Measurements from ENCODE around the gene ROR2. TPM values are rescaled to one million over a fixed set of nuclear protein-coding genes. Genes with fewer than 3 reads are reported as not detected.

Gene ROR2
- total RNA-seq, 1 donor: 13.8 TPM

DNA sequence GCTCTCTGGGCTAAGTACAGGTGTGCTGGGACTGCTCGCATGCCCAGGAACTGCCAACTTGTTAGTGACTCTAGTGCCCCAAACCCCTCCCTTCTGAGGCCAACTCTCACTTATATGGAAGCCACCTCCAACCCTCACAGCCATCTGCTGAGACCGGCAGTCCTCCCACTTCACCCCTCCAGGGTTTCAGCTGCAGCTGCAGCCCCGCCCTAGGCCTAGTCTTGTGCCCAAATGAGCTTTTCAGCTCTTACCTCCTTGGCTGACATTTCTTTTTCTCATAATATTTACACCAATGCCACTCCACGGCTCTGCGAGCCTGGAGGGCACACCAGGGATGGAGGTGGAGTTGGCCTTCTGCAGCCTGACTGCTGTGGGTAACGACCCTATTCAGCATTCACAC lies 166.6 kb downstream of the ROR2 start:
- H3K4me1 ChIP-seq (ENCODE audit: insufficient read depth, low read length): no peaks in the 10 kb centered on the region
- TF ChIP-seq CTCF (IDR thresholded peaks at IDR 0.05; ENCODE audit: extremely low read depth, low read depth, low read length): no peak

DNA sequence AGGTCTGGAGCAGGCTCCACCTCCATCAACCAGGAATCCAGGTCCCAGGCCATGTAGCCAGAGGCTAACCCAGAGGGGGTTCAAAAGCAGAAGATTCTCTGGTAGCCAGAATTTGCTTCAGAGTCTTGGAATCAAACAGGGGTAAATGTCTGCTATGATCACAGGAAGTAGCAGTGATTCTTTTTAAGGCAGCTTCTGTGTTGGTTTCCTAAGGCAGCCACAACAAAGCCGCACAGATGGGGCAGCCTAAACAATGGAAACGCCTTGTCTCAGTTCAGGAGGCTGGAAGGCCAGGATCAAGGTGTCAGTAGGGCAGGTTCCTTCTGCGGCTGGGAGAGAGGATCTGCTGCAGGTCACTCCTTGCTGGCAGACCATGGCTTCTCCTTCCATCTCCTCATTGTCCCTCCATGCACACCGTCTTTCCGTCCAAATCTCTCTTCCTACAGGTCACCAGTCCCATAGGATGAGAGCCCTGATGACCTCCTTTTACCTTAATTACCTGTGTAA lies 167.3 kb downstream of the ROR2 start:
- no peak for DNase-seq (ENCODE audit: insufficient read length, low spot score, missing footprints)
- no peak overlapping the region for H3K4me2 ChIP-seq (ENCODE audit: insufficient read depth, low read length)
- H3K27me3 ChIP-seq (ENCODE audit: insufficient read depth, low read length): peaks cover 35% of the 10 kb centered on the region
- H3K4me1 ChIP-seq (ENCODE audit: insufficient read depth, low read length): peaks cover 4% of the 10 kb centered on the region
- H2AFZ ChIP-seq (ENCODE audit: low read length): no peak overlapping the region
- H3K9me3 ChIP-seq (ENCODE audit: low read depth, low read length): peaks cover 2% of the 10 kb centered on the region
- no peak overlapping the region for H3K27ac ChIP-seq (ENCODE audit: low read depth, low read length)
- no peaks in the 10 kb centered on the region for H3K36me3 ChIP-seq (ENCODE audit: insufficient read depth, low read length)
- H3K4me3 ChIP-seq (ENCODE audit: insufficient read depth, low read length): no peak overlapping the region
- no peak for TF ChIP-seq CTCF (IDR thresholded peaks at IDR 0.05; ENCODE audit: extremely low read depth, low read depth, low read length)
- H4K20me1 ChIP-seq (ENCODE audit: insufficient read depth, low read length): no peaks in the 10 kb centered on the region
- no peaks in the 10 kb centered on the region for H3K79me2 ChIP-seq (ENCODE audit: insufficient read depth, low read length)

More for the DNA sequence above, 166.6 kb downstream of the ROR2 start:
- H3K4me2 ChIP-seq (ENCODE audit: insufficient read depth, low read length): no peak overlapping the region
- H3K9me3 ChIP-seq (ENCODE audit: low read depth, low read length): peaks cover 2% of the 10 kb centered on the region
- no peaks in the 10 kb centered on the region for H3K36me3 ChIP-seq (ENCODE audit: insufficient read depth, low read length)
- DNase-seq (ENCODE audit: insufficient read length, low spot score, missing footprints): no peak
- H2AFZ ChIP-seq (ENCODE audit: low read length): no peak overlapping the region
- H3K4me3 ChIP-seq (ENCODE audit: insufficient read depth, low read length): no peak overlapping the region
- no peaks in the 10 kb centered on the region for H3K79me2 ChIP-seq (ENCODE audit: insufficient read depth, low read length)
- H4K20me1 ChIP-seq (ENCODE audit: insufficient read depth, low read length): no peaks in the 10 kb centered on the region
- no peak overlapping the region for H3K27ac ChIP-seq (ENCODE audit: low read depth, low read length)
- H3K27me3 ChIP-seq (ENCODE audit: insufficient read depth, low read length): peaks cover 30% of the 10 kb centered on the region

GRCh38 chr9:91781906-91782305 lies 168.1 kb downstream of the ROR2 start:
- Histone ChIP-seq H3K4me1 (ENCODE audit: insufficient read depth, low read length) (peaks cover 12% of the 10 kb centered on the region), H3K79me2 (ENCODE audit: insufficient read depth, low read length) (no peaks in the 10 kb centered on the region), H3K36me3 (ENCODE audit: insufficient read depth, low read length) (no peaks in the 10 kb centered on the region), H2AFZ (ENCODE audit: low read length) (no peak overlapping the region), H3K4me3 (ENCODE audit: insufficient read depth, low read length) (no peak overlapping the region), H3K9me3 (ENCODE audit: low read depth, low read length) (peaks cover 2% of the 10 kb centered on the region), H3K4me2 (ENCODE audit: insufficient read depth, low read length) (no peak overlapping the region), H3K27me3 (ENCODE audit: insufficient read depth, low read length) (peaks cover 34% of the 10 kb centered on the region), H3K27ac (ENCODE audit: low read depth, low read length) (no peak overlapping the region), H4K20me1 (ENCODE audit: insufficient read depth, low read length) (no peaks in the 10 kb centered on the region)
- no peak for TF ChIP-seq CTCF (IDR thresholded peaks at IDR 0.05; ENCODE audit: extremely low read depth, low read depth, low read length)
- DNase-seq (ENCODE audit: insufficient read length, low spot score, missing footprints): no peak

DNA sequence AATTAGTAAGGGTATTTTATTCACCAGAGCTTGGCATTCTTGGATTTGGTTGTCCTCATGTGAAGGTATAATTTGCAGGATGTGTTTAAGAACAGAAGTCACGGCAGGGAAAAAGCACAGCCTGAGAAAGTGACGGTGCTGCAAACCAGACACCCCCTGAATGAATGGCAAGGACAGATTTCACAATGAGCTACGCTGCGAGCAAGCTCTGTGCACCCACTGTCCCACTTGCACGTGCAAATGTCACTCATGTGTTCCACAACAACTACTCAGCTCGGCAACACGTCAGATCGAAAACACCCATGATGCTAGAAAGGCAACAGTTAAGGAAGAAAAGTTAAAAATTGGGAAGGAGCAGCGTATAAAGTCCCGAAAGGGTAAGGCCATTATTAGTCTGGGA lies 168.9 kb downstream of the ROR2 start:
- Histone ChIP-seq H3K79me2 (ENCODE audit: insufficient read depth, low read length) (no peaks in the 10 kb centered on the region), H3K27ac (ENCODE audit: low read depth, low read length) (no peak overlapping the region), H2AFZ (ENCODE audit: low read length) (no peak overlapping the region), H3K27me3 (ENCODE audit: insufficient read depth, low read length) (peaks cover 35% of the 10 kb centered on the region), H3K36me3 (ENCODE audit: insufficient read depth, low read length) (no peaks in the 10 kb centered on the region), H3K4me2 (ENCODE audit: insufficient read depth, low read length) (no peak overlapping the region), H3K4me3 (ENCODE audit: insufficient read depth, low read length) (no peak overlapping the region), H4K20me1 (ENCODE audit: insufficient read depth, low read length) (no peaks in the 10 kb centered on the region), H3K4me1 (ENCODE audit: insufficient read depth, low read length) (peaks cover 18% of the 10 kb centered on the region), H3K9me3 (ENCODE audit: low read depth, low read length) (peaks cover 2% of the 10 kb centered on the region)
- no peak for TF ChIP-seq CTCF (IDR thresholded peaks at IDR 0.05; ENCODE audit: extremely low read depth, low read depth, low read length)
- DNase-seq (ENCODE audit: insufficient read length, low spot score, missing footprints): no peak

Data from osteoblast (primary cell).